HepG2 (cell line): ENCODE results near the gene ZNF384. TPM values are rescaled to one million over a fixed set of nuclear protein-coding genes. Genes with fewer than 3 reads are reported as not detected.

Experiments used
- ATAC-seq: fragments of 200-7000 bp; cut with Tn5 transposase; 3 replicates; pipeline ENCODE4 v1.9.1; 2020; ENCODE audit warnings: mild to moderate bottlenecking, moderate library complexity
- BruUV-seq: library from RNA; stranded (reverse); fragments of 400-500 nt; replicated peaks from 2 replicates; lab custom pipeline; 2021; lab: Mats Ljungman, UMichigan
- CTCF ChIA-PET: fragments of 300-600 bp; formaldehyde crosslinking; extraction: SDS; loops from one replicate; lab custom pipeline; 2021; ENCODE audit warnings: low total read pairs, inconsistent platforms, low intra/inter-chr PET ratio; lab: Yijun Ruan, JAX
- POLR2A ChIA-PET: fragments of 350-600 bp; sonication (Branson Sonifier 250); formaldehyde crosslinking; loops from one replicate; lab custom pipeline; 2020; ENCODE audit warnings: antibody characterized with exemption, inconsistent platforms; lab: Yijun Ruan, JAX
- DNase-seq: peaks from one replicate; pipeline ENCODE4 v3.0.0-alpha.2; 2015; ENCODE audit warnings: low spot score
- FAIRE-seq: peaks from 3 replicates; lab custom pipeline; 2011; peaks lifted over from hg19 to GRCh38; lab: Jason Lieb, UNC
- H2AFZ ChIP-seq: one replicate; pipeline ENCODE4 v1.6.1; 2011; ENCODE audit warnings: low read length, inconsistent platforms
- H3K27ac ChIP-seq: fragments of 300-600 bp; 3 replicates; pipeline ENCODE4 v1.8.0; 2011; ENCODE audit warnings: mixed run types, mild to moderate bottlenecking, mixed read lengths, low read length, inconsistent platforms; ENCODE audit not compliant: insufficient read depth; ENCODE audit errors: extremely low read length
- H3K27me3 ChIP-seq, 2 experiments: fragments of 200-600 bp in 1 of 2; 2 replicates in 1 of 2; 3 replicates in 1 of 2; pipeline versions ENCODE4 v1.6.0 to v1.8.0; 2011; ENCODE audit warnings: low read length in 2 of 2, mild to moderate bottlenecking in 2 of 2, moderate library complexity in 2 of 2, inconsistent platforms in 1 of 2; ENCODE audit not compliant: insufficient read depth in 2 of 2, control insufficient read depth in 1 of 2
- H3K36me3 ChIP-seq, 2 experiments: fragments of 200-600 bp in 1 of 2; replicated peaks in 1 of 2; 2 replicates in 1 of 2; 3 replicates in 1 of 2; pipeline versions ENCODE4 v1.5.1 to v1.8.0; 2011; ENCODE audit warnings: low read length in 2 of 2, inconsistent platforms in 1 of 2; ENCODE audit not compliant: insufficient read depth in 2 of 2, control insufficient read depth in 1 of 2
- H3K4me1 ChIP-seq: 2 replicates; pipeline ENCODE4 v1.5.1; 2012; ENCODE audit warnings: low read length, inconsistent platforms; ENCODE audit not compliant: insufficient read depth
- H3K4me2 ChIP-seq: 2 replicates; pipeline ENCODE4 v1.6.0; 2011; ENCODE audit warnings: low read depth, low read length, inconsistent platforms
- H3K4me3 ChIP-seq, 3 experiments: fragments of 200-600 bp in 1 of 3; sonication (generic), shearing (Covaris generic) in 1 of 3; replicated peaks in 1 of 3; 2 replicates each; pipeline ENCODE4 v1.5.1; 2011 to 2016; ENCODE audit warnings: low read length in 3 of 3, inconsistent platforms in 2 of 3, low read depth in 2 of 3, mild to moderate bottlenecking in 2 of 3, control low read depth in 1 of 3, mixed read lengths in 1 of 3; ENCODE audit not compliant: insufficient read depth in 1 of 3
- H3K79me2 ChIP-seq: one replicate; pipeline ENCODE4 v1.6.1; 2011; ENCODE audit warnings: low read length, inconsistent platforms; ENCODE audit not compliant: insufficient read depth
- H3K9ac ChIP-seq: 2 replicates; pipeline ENCODE4 v1.6.0; 2011; ENCODE audit warnings: mild to moderate bottlenecking, low read depth, low read length, inconsistent platforms; ENCODE audit not compliant: insufficient read depth
- H3K9me3 ChIP-seq: 2 replicates; pipeline ENCODE4 v1.5.1; 2012; ENCODE audit warnings: mild to moderate bottlenecking, low read length
- H4K20me1 ChIP-seq: 2 replicates; pipeline ENCODE4 v1.6.0; 2011; ENCODE audit warnings: inconsistent platforms, mild to moderate bottlenecking, low read length, moderate library complexity; ENCODE audit not compliant: insufficient read depth
- KMT2B ChIP-seq: IDR thresholded peaks from 2 replicates; pipeline ENCODE4 v1.6.1; 2016; ENCODE audit warnings: missing genetic modification reagents, missing compliant biosample characterization
- MYC ChIP-seq: sonication (generic); formaldehyde crosslinking; IDR thresholded peaks from 2 replicates; pipeline ENCODE4 v1.9.0; 2021; ENCODE audit warnings: missing genetic modification reagents, borderline replicate concordance
- NFE2 ChIP-seq: sonication (generic); formaldehyde crosslinking; IDR thresholded peaks from 2 replicates; pipeline ENCODE4 v1.4.0; 2020; ENCODE audit warnings: missing genetic modification reagents
- PLRG1 ChIP-seq: fragments of 450-650 bp; conservative IDR thresholded peaks from 2 replicates; pipeline ENCODE4 v1.6.1; 2016
- RORA ChIP-seq: sonication (generic); formaldehyde crosslinking; IDR thresholded peaks from 2 replicates; pipeline ENCODE4 v1.5.0; 2020; ENCODE audit warnings: mild to moderate bottlenecking, missing genetic modification reagents, moderate library complexity
- SIN3A ChIP-seq: IDR thresholded peaks from 2 replicates; pipeline ENCODE4 v1.6.1; 2011; ENCODE audit warnings: low read depth, mild to moderate bottlenecking, control low read depth, low read length, borderline replicate concordance
- SMAD1 ChIP-seq: sonication (generic); formaldehyde crosslinking; IDR thresholded peaks from 2 replicates; pipeline ENCODE4 v1.4.0; 2020; ENCODE audit warnings: missing genetic modification reagents, low read depth, mild to moderate bottlenecking, borderline replicate concordance
- ZEB1 ChIP-seq: IDR thresholded peaks from 2 replicates; pipeline ENCODE4 v1.6.1; 2012; ENCODE audit warnings: mild to moderate bottlenecking, low read depth, inconsistent platforms; ENCODE audit not compliant: insufficient replicate concordance
- ZMAT3 ChIP-seq: sonication (generic); formaldehyde crosslinking; conservative IDR thresholded peaks from 2 replicates; pipeline ENCODE4 v1.7.0; 2021; ENCODE audit warnings: missing genetic modification reagents
- ZNF224 ChIP-seq: sonication (generic); formaldehyde crosslinking; IDR thresholded peaks from 2 replicates; pipeline ENCODE4 v1.5.0; 2020; ENCODE audit warnings: mild to moderate bottlenecking, missing genetic modification reagents
- ZNF577 ChIP-seq: sonication (generic); formaldehyde crosslinking; IDR thresholded peaks from 2 replicates; pipeline ENCODE4 v1.4.0; 2020; ENCODE audit warnings: mild to moderate bottlenecking, low read depth, missing genetic modification reagents, borderline replicate concordance
- ZNF781 ChIP-seq: sonication (generic); formaldehyde crosslinking; IDR thresholded peaks from 2 replicates; pipeline ENCODE4 v1.5.1; 2020; ENCODE audit warnings: borderline replicate concordance, mild to moderate bottlenecking, missing genetic modification reagents; ENCODE audit errors: not compliant biosample characterization
- ZNF782 ChIP-seq: sonication (generic); formaldehyde crosslinking; IDR thresholded peaks from 2 replicates; pipeline ENCODE4 v1.4.0; 2020; ENCODE audit warnings: missing genetic modification reagents, mild to moderate bottlenecking, borderline replicate concordance
- ZNF800 ChIP-seq: sonication (generic); formaldehyde crosslinking; IDR thresholded peaks from 2 replicates; pipeline ENCODE4 v1.4.0; 2020; ENCODE audit warnings: missing genetic modification reagents
- WGBS: methylation state at CpG from one replicate; pipeline ENCODE4 v1.1.6; 2017; ENCODE audit warnings: low lambda C conversion rate; 5-methylcytosine and 5-hydroxymethylcytosine counted together
- in situ Hi-C: cut with HindIII; loops from 2 replicates; pipeline ENCODE4 v1.10.0; 2017; ENCODE audit warnings: low pct_unique_long_range_greater_than_20kb; ENCODE audit not compliant: extremely low pct_ligation_motif_present
- intact Hi-C: fragments of 100-400 bp; cut with micrococcal nuclease; formaldehyde crosslinking; loops from one replicate; pipeline ENCODE4 v1.10.0; 2022; ENCODE audit not compliant: unreplicated experiment
- polyA plus RNA-seq, 8 experiments: library from polyadenylated mRNA; depleted of rRNA in 3 of 8; stranded (reverse) in 7 of 8; unstranded in 1 of 8; fragments of >200 nt; fragmentation: Illumina TruSeq in 4 of 8; extraction: Trizol in 4 of 8; gene quantifications; 2 replicates each; pipeline versions ENCODE4 v1.2.1 to v1.2.3, GENCODE V29; 2011 to 2016; ENCODE audit warnings: low read depth in 4 of 8, missing spikeins in 1 of 8, mixed read lengths in 1 of 8; ENCODE audit not compliant: insufficient read depth in 1 of 8
- total RNA-seq, 5 experiments: library from RNA; depleted of rRNA; stranded (reverse); fragments of >200 nt; fragmentation: Illumina TruSeq; extraction: Trizol; gene quantifications; 2 replicates each; pipeline ENCODE4 v1.2.3, GENCODE V29; 2016; ENCODE audit warnings: low read depth in 1 of 5
- TF ChIP-seq, protein P1 (sequence below): IDR thresholded peaks from 2 replicates; pipeline ENCODE4 v1.6.1; 2018; ENCODE audit warnings: missing genetic modification reagents
- TF ChIP-seq, protein P2 (sequence below): sonication (generic); formaldehyde crosslinking; IDR thresholded peaks from 2 replicates; pipeline ENCODE4 v1.5.1; 2020; ENCODE audit warnings: missing genetic modification reagents, mild to moderate bottlenecking, borderline replicate concordance
- TF ChIP-seq, protein P3 (sequence below): sonication (generic); formaldehyde crosslinking; IDR thresholded peaks from 2 replicates; pipeline ENCODE4 v1.5.0; 2020; ENCODE audit warnings: mild to moderate bottlenecking, missing genetic modification reagents
- TF ChIP-seq, protein P4 (sequence below): sonication (generic); formaldehyde crosslinking; IDR thresholded peaks from 2 replicates; pipeline ENCODE4 v1.4.0; 2020; ENCODE audit warnings: mild to moderate bottlenecking, missing genetic modification reagents

Gene ZNF384
- total and polyA plus RNA-seq, 2 of the 13 experiments (the other 11 are each of a cell fraction or from before 2014, with no cell fraction given) = 23.6 to 55.3 TPM

GRCh38 chr12:6698352-6699046 is 9.3 kb upstream of the ZNF384 start:
- Histone ChIP-seq H3K27ac (no peak overlapping the region), H3K27me3 (peaks cover 9 to 68% of the 10 kb centered on the region in 2 experiments), H3K4me3 (no peak overlapping the region), H3K79me2 (no peaks in the 10 kb centered on the region), H4K20me1 (no peaks in the 10 kb centered on the region), H3K9me3 (no peaks in the 10 kb centered on the region), H2AFZ (no peak overlapping the region), H3K4me1 (peaks cover 30% of the 10 kb centered on the region), H3K4me2 (no peak overlapping the region), H3K9ac (no peak overlapping the region), H3K36me3 (no peaks in the 10 kb centered on the region)
- no peak for DNase-seq
- no TSS peak for BruUV-seq
- no peak for ATAC-seq
- intact Hi-C loops (loop anchor here (2.0 to 5.0 kb wide), 2 partner anchors 82 to 146 kb away; no protein-coding TSS in a partner anchor), in situ Hi-C loops (loop anchor here (5.0 kb wide), 2 partner anchors 36 to 81 kb away; partner anchors contain the start of gene ING4)
- ChIA-PET CTCF (interaction anchor here (0.8 to 2.2 kb wide), 5 partner anchors 31 to 135 kb away, joined by 3 to 33 read pairs (median 5); no protein-coding TSS in a partner anchor), POLR2A (interaction anchor here (1.6 to 1.9 kb wide), 2 partner anchors 9 to 24 kb away, joined by 7 to 9 read pairs; partner anchors contain the start of genes COPS7A and ZNF384)
- FAIRE-seq = no peak
- WGBS = 22% methylated on average over 8 of the region's 8 CpGs
- TF ChIP-seq ZNF800 (no peak), ZNF782 (CRISPR knock-in tag) (no peak), NFE2 (no peak), KMT2B (no peak), ZNF224 (CRISPR knock-in tag) (no peak), SMAD1 (no peak), RORA (CRISPR knock-in tag) (no peak), ZEB1 (no peak), SIN3A (no peak), ZMAT3 (CRISPR knock-in tag) (no peak), ZNF577 (CRISPR knock-in tag) (no peak), ZNF781 (CRISPR knock-in tag) (no peak), PLRG1 (no peak), MYC (CRISPR knock-in tag) (no peak)
- TF ChIP-seq, protein P1, sequence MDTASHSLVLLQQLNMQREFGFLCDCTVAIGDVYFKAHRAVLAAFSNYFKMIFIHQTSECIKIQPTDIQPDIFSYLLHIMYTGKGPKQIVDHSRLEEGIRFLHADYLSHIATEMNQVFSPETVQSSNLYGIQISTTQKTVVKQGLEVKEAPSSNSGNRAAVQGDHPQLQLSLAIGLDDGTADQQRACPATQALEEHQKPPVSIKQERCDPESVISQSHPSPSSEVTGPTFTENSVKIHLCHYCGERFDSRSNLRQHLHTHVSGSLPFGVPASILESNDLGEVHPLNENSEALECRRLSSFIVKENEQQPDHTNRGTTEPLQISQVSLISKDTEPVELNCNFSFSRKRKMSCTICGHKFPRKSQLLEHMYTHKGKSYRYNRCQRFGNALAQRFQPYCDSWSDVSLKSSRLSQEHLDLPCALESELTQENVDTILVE (CRISPR knock-in tag) = no peak
- TF ChIP-seq, protein P2, sequence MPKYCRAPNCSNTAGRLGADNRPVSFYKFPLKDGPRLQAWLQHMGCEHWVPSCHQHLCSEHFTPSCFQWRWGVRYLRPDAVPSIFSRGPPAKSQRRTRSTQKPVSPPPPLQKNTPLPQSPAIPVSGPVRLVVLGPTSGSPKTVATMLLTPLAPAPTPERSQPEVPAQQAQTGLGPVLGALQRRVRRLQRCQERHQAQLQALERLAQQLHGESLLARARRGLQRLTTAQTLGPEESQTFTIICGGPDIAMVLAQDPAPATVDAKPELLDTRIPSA = no peak
- TF ChIP-seq, protein P3, sequence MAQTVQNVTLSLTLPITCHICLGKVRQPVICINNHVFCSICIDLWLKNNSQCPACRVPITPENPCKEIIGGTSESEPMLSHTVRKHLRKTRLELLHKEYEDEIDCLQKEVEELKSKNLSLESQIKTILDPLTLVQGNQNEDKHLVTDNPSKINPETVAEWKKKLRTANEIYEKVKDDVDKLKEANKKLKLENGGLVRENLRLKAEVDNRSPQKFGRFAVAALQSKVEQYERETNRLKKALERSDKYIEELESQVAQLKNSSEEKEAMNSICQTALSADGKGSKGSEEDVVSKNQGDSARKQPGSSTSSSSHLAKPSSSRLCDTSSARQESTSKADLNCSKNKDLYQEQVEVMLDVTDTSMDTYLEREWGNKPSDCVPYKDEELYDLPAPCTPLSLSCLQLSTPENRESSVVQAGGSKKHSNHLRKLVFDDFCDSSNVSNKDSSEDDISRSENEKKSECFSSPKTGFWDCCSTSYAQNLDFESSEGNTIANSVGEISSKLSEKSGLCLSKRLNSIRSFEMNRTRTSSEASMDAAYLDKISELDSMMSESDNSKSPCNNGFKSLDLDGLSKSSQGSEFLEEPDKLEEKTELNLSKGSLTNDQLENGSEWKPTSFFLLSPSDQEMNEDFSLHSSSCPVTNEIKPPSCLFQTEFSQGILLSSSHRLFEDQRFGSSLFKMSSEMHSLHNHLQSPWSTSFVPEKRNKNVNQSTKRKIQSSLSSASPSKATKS (CRISPR knock-in tag) = no peak
- TF ChIP-seq, protein P4, sequence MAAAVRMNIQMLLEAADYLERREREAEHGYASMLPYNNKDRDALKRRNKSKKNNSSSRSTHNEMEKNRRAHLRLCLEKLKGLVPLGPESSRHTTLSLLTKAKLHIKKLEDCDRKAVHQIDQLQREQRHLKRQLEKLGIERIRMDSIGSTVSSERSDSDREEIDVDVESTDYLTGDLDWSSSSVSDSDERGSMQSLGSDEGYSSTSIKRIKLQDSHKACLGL = no peak
